Hematopoietic multipotent progenitor cell treated with erythropoietin and hydrocortisone succinate and interleukin-3 and kit ligand, for 17 days (in vitro differentiated cells): Measurements from ENCODE around the gene ASNS.
A peak's percentile ranks its signal among the peaks of the same experiment; 100 is the strongest.

ENCODE experiments used
- DNase-seq: peaks from one replicate; pipeline ENCODE4 v3.0.0-alpha.2; 2015; ENCODE audit warnings: low spot score

ASNS gene

GRCh38 chr7:97842772-97843345 lies 29.3 kb downstream of the ASNS start:
- DNase-seq = no peak

GRCh38 chr7:97842006-97842405 lies 30.2 kb downstream of the ASNS start:
- no peak for DNase-seq

- peak; percentile 46 for DNase-seq
Observed at GRCh38 chr7:97835296-97836138, 36.7 kb downstream of the ASNS start.

GRCh38 chr7:97819161-97819560 lies 53.0 kb downstream of the ASNS start:
- DNase-seq = no peak

- no peak for DNase-seq
Observed at GRCh38 chr7:97818066-97818663, 54.0 kb downstream of the ASNS start.
